GM23338 (cell line): Measurements from ENCODE around the gene KEL.

Source experiments
- CREB1 ChIP-seq: fragments of 250-450 bp; sonication (Bioruptor Pico); IDR thresholded peaks from 2 replicates; pipeline ENCODE4 v1.5.0; 2020; ENCODE audit warnings: low read depth, mild to moderate bottlenecking, moderate library complexity
- CTCF ChIP-seq, 2 experiments: fragments of 200-600 bp in 1 of 2; sonication (generic) in 1 of 2; conservative IDR thresholded peaks; 2 replicates each; pipeline versions ENCODE4 v1.5.1 to v1.6.1; 2016 to 2017; ENCODE audit warnings: antibody characterized with exemption in 2 of 2, low read depth in 2 of 2, mild to moderate bottlenecking in 2 of 2, moderate library complexity in 1 of 2
- ETS1 ChIP-seq: IDR thresholded peaks from 2 replicates; pipeline ENCODE4 v1.6.1; 2016; ENCODE audit warnings: antibody characterized with exemption
- EZH2 ChIP-seq: fragments of 200-600 bp; sonication (generic); IDR thresholded peaks from one replicate; pipeline ENCODE4 v1.8.0; 2017; ENCODE audit warnings: antibody characterized with exemption, mild to moderate bottlenecking, low read depth; ENCODE audit not compliant: unreplicated experiment
- EZH2phosphoT487 ChIP-seq: fragments of 200-600 bp; sonication (generic); IDR thresholded peaks from one replicate; pipeline ENCODE4 v1.8.1; 2018; ENCODE audit warnings: antibody characterized with exemption; ENCODE audit not compliant: unreplicated experiment
- JUNB ChIP-seq: IDR thresholded peaks from one replicate; pipeline ENCODE4 v1.6.1; 2016; ENCODE audit warnings: antibody characterized with exemption; ENCODE audit not compliant: unreplicated experiment
- POLR2AphosphoS5 ChIP-seq: IDR thresholded peaks from 2 replicates; pipeline ENCODE4 v1.6.1; 2016; ENCODE audit warnings: antibody characterized with exemption, low read depth
- REST ChIP-seq: IDR thresholded peaks from one replicate; pipeline ENCODE4 v1.6.1; 2018; ENCODE audit warnings: antibody characterized with exemption; ENCODE audit not compliant: unreplicated experiment
- STAT1 ChIP-seq: IDR thresholded peaks from one replicate; pipeline ENCODE4 v1.6.1; 2016; ENCODE audit warnings: antibody characterized with exemption; ENCODE audit not compliant: unreplicated experiment
- ZNF331 ChIP-seq: fragments of 250-450 bp; sonication (Bioruptor Pico); IDR thresholded peaks from 2 replicates; pipeline ENCODE4 v1.5.0; 2020; ENCODE audit warnings: low read depth, mild to moderate bottlenecking, moderate library complexity
- ZNF462 ChIP-seq: fragments of 250-450 bp; sonication (Bioruptor Pico); IDR thresholded peaks from 2 replicates; pipeline ENCODE4 v1.5.0; 2020; ENCODE audit warnings: mild to moderate bottlenecking, moderate library complexity

- TF ChIP-seq CTCF (conservative IDR thresholded peaks at IDR 0.05; ENCODE audit: low read depth in 2 of 2) = no peak
- TF ChIP-seq EZH2 = no peak
- TF ChIP-seq JUNB = no peak
- no peak for TF ChIP-seq POLR2AphosphoS5
- TF ChIP-seq REST = no peak
- TF ChIP-seq STAT1 = no peak
- no peak for TF ChIP-seq ZNF462 (CRISPR knock-in tag)
- TF ChIP-seq ETS1 = no peak
- TF ChIP-seq ZNF331 (CRISPR knock-in tag) = no peak
- no peak for TF ChIP-seq CREB1 (CRISPR knock-in tag)
- no peak for TF ChIP-seq EZH2phosphoT487
Observed at GRCh38 chr7:142892951-142893350, 69.2 kb downstream of the KEL start.
